ENCODE data around the gene KIF25.
"Not testable (repeated sequence)": the region's sequence is repeated elsewhere in the genome, so short reads cannot be mapped to it uniquely, and the experiment has no call there.

The KIF25 gene

GRCh38 chr6:168062346-168063289, 65.1 kb downstream of the KIF25 start:
- ATAC-seq (replicated peaks) = no peak
- Mint-ChIP-seq H3K4me3 (no peak overlapping the region), H3K9me3 (no peaks in the 10 kb centered on the region), H3K27ac (no peak overlapping the region), H3K36me3 (ENCODE audit: insufficient read depth) (peaks cover 2% of the 10 kb centered on the region), H3K27me3 (peaks cover 0 to 15% of the 10 kb centered on the region in 2 donors), H3K4me1 (ENCODE audit: low read depth in 2 of 2) (peaks cover 0 to 2% of the 10 kb centered on the region in 2 donors)
- no peak for DNase-seq

DNA sequence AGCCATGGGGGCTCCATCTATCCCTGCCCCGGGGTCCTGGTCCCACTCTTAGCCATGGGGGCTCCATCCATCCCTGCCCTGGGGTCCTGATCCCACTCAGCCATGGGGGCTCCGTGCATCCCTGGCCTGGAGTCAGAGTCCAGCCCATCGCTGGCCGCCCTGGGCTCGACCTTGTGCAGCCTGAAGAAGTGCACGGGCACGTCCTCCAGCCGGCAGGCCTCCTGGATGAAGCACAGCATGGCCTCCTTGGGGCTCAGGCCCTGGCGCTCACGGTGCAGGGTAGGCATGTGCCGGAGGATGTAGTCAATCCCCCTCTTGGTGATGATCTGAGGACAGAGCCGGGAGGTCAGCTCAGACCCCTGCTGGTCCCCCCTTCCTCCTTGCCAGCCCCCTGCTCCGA, 66.0 kb downstream of the KIF25 start:
- ATAC-seq (replicated peaks) (no peak), DNase-seq (no peak)
- peaks cover 0 to 15% of the 10 kb centered on the region in 2 donors for H3K27me3 Mint-ChIP-seq
- no peak overlapping the region for H3K4me3 Mint-ChIP-seq
- H3K4me1 Mint-ChIP-seq (ENCODE audit: low read depth in 2 of 2) = peaks cover 0 to 2% of the 10 kb centered on the region in 2 donors
- H3K9me3 Mint-ChIP-seq = no peaks in the 10 kb centered on the region
- H3K36me3 Mint-ChIP-seq (ENCODE audit: insufficient read depth) = peaks cover 2% of the 10 kb centered on the region
- no peak overlapping the region for H3K27ac Mint-ChIP-seq

DNA sequence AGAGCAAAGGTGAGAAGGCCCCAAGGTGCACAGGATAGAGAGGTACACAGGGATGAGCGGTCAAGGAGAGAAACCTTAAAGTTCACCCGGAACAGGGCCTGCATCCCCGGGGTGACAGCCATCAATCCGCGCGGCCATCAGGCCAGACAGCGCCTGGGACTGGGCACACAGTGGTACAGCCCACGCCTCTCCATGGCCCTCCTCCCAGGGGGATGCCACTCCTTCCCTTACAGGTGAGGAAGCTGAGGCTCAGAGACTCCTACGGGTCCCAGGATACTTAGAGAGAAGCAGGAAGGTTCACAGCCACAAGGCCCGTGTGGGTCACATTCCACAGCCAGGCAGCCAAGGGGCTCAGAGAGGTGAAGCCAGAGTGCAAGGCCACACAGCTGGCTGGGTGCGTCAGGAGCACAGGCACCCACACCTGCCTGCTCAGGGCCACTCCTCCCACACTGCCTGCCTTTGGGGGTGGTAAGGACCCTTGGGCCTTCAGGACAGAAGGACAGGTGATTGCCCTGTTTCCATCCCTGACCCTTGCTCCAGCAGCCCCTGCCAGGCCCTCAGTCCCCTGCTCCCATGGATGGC, 66.8 kb downstream of the KIF25 start:
- Mint-ChIP-seq H3K4me3 (no peak overlapping the region), H3K36me3 (ENCODE audit: insufficient read depth) (peaks cover 2% of the 10 kb centered on the region), H3K9me3 (no peaks in the 10 kb centered on the region), H3K27me3 (peaks cover 0 to 15% of the 10 kb centered on the region in 2 donors), H3K27ac (no peak overlapping the region), H3K4me1 (ENCODE audit: low read depth in 2 of 2) (peaks cover 0 to 2% of the 10 kb centered on the region in 2 donors)
- ATAC-seq (replicated peaks) = no peak
- no peak for DNase-seq

DNA sequence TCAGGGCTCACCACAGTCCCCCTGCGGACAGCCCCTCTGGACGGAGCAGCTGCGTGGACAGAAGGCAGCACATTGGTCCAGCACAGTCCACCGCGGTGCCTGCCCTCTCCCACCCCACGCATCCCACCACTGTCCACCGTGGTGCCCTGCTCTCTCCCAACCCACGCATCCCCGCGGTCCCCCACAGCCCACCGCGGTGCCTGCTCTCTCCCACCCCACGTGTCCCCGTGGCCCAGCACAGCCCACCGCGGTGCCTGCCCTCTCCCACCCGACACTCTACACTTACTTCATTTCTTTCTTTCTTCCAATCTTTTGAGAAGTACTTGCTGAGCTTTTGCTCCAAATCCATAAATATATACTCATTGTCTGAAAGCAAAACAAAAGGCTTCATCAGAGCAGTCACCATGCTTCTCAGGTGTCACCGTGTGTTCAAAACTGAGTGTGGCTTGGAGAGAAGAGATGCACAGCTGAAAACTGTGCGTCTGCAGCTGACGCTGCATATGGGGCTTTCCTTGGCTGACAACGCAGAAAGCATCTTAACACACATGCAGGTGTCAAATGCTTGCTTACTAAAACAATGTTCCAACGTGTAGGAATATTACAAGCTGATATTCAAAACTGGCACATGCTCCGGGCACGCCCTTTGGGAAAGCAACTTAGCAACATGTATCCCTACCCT, 69.7 kb downstream of the KIF25 start:
- peaks cover 9 to 13% of the 10 kb centered on the region in 2 donors for H3K27me3 Mint-ChIP-seq
- H3K9me3 Mint-ChIP-seq = no peaks in the 10 kb centered on the region
- ATAC-seq (replicated peaks) = no peak
- H3K4me1 Mint-ChIP-seq (ENCODE audit: low read depth in 2 of 2) = peaks cover 0 to 2% of the 10 kb centered on the region in 2 donors
- H3K36me3 Mint-ChIP-seq (ENCODE audit: insufficient read depth) = peaks cover 2% of the 10 kb centered on the region
- no peak overlapping the region for H3K4me3 Mint-ChIP-seq
- H3K27ac Mint-ChIP-seq = no peak overlapping the region
- DNase-seq = no peak

DNA sequence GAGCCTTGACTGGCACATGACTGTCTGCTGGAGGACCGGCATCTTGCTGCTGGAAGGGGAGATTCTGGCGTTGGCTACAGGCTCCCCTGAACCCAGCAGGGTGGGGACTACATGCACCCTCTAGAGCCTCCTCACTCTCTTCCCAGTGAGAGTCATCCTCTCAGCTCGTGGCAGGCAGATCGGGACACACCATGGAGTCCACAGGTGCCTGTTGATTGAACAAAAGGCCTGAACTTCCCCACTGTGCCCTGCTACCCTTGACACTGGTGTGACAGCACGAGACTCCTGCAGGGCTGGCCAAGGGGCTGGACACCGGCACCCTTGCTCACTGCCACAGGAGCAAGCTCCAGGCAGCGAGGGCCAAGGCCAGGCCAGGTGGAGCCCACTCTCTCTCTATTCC, 73.3 kb downstream of the KIF25 start:
- Mint-ChIP-seq H3K36me3 (ENCODE audit: insufficient read depth) (peaks cover 2% of the 10 kb centered on the region), H3K27me3 (peaks cover 7 to 9% of the 10 kb centered on the region in 2 donors), H3K4me1 (ENCODE audit: low read depth in 2 of 2) (no peaks in the 10 kb centered on the region), H3K27ac (no peak overlapping the region), H3K9me3 (no peaks in the 10 kb centered on the region), H3K4me3 (no peak overlapping the region)
- DNase-seq (no peak), ATAC-seq (replicated peaks) (no peak)

DNA sequence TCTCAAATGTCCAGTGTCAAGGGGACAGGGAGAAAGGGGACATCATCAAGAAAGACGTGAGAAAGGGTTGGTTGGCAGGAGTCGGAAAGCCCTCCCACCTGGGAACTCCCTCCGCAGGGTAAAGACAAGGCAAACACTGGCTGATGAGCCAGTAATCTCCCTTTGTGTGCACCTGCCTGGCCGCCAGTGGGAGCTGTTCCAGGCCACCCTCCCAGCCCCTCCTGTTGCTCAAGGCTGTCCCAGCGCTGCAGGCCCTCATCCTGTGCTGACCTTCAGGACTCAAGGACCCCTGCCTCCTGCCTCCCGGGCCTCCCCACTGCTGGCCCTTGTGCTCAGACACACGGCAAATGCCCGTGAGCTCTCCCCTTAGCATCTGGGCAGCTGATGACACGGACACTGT, 74.1 kb downstream of the KIF25 start:
- ATAC-seq (replicated peaks) = no peak
- Mint-ChIP-seq H3K27me3 (peaks cover 6 to 9% of the 10 kb centered on the region in 2 donors), H3K4me3 (no peak overlapping the region), H3K27ac (no peak overlapping the region), H3K36me3 (ENCODE audit: insufficient read depth) (no peaks in the 10 kb centered on the region), H3K4me1 (ENCODE audit: low read depth in 2 of 2) (no peaks in the 10 kb centered on the region), H3K9me3 (no peaks in the 10 kb centered on the region)
- DNase-seq = no peak

- DNase-seq (no peak), ATAC-seq (replicated peaks) (no peak)
- Mint-ChIP-seq H3K4me1 (ENCODE audit: low read depth in 2 of 2) (no peaks in the 10 kb centered on the region), H3K27ac (no peak overlapping the region), H3K36me3 (ENCODE audit: insufficient read depth) (no peaks in the 10 kb centered on the region), H3K27me3 (peaks cover 6 to 9% of the 10 kb centered on the region in 2 donors), H3K4me3 (no peak overlapping the region), H3K9me3 (no peaks in the 10 kb centered on the region)
Observed at GRCh38 chr6:168072261-168072660, 74.8 kb downstream of the KIF25 start.

GRCh38 chr6:168072730-168073129, 75.3 kb downstream of the KIF25 start:
- Mint-ChIP-seq H3K36me3 (ENCODE audit: insufficient read depth) (no peaks in the 10 kb centered on the region), H3K27ac (no peak overlapping the region), H3K4me1 (ENCODE audit: low read depth in 2 of 2) (no peaks in the 10 kb centered on the region), H3K27me3 (peaks cover 6 to 9% of the 10 kb centered on the region in 2 donors), H3K9me3 (no peaks in the 10 kb centered on the region), H3K4me3 (no peak overlapping the region)
- no peak for DNase-seq
- no peak for ATAC-seq (replicated peaks)

DNA sequence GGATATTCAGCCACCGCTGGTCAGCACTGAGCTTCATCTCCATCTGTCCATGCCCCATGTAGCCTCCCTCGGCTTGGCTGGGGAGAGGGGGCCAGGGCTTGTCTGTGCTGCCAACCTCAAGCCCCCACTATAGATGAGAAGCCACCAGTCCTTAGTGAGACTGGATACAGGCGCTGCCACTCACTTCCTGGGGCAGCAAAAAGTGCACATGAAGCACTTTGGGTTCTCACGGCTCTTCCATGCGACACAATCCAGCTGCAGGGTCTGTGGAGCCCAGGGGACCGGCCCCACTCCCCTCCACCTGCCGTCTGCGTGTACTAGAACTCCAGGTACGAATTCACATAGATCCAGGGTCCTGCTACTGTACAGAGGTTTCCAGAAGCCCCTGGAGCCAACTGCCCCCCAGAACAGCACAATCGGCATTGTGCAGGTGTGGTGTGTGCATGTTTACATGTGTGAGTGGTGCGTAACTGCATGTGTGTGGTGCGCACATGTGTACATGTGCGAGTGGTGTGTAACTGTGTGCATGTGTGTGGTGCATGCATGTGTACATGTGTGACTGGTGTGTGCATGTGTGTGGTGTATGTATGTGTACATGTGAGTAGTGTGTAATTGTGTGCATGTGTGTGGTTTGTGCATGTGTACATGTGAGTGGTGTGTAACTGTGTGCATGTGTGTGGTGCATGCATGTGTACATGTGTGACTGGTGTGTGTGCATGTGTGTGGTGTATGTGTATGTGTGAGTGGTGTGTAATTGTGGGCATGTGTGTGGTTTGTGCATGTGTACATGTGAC, 76.7 kb downstream of the KIF25 start:
- peaks cover 6 to 9% of the 10 kb centered on the region in 2 donors for H3K27me3 Mint-ChIP-seq
- no peaks in the 10 kb centered on the region for H3K4me1 Mint-ChIP-seq (ENCODE audit: low read depth in 2 of 2)
- no peak overlapping the region for H3K4me3 Mint-ChIP-seq
- no peak for DNase-seq
- no peak overlapping the region for H3K27ac Mint-ChIP-seq
- no peaks in the 10 kb centered on the region for H3K36me3 Mint-ChIP-seq (ENCODE audit: insufficient read depth)
- ATAC-seq (replicated peaks) = no peak
- H3K9me3 Mint-ChIP-seq = no peaks in the 10 kb centered on the region

DNA sequence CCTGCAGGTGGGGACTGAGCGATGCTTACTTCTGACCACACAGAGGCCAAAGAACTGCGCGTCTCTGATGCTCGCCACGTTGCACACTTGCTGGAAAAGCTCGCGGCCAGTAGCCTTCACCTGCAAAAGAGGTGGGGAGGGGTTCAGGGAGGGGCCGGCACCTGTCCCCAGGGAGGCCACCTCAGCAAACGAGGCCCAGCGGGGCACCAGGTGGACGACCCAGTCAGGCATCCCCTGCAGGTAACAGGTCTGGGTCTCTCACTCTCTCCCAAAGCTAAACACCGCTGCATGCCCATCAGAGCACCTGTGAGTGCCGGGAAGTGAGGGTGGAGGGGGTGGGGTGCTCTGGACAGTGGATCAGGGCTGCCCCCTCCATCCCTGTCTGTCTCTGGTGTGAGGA, 77.7 kb downstream of the KIF25 start:
- H3K9me3 Mint-ChIP-seq = no peaks in the 10 kb centered on the region
- no peaks in the 10 kb centered on the region for H3K36me3 Mint-ChIP-seq (ENCODE audit: insufficient read depth)
- peaks cover 0 to 4% of the 10 kb centered on the region in 2 donors for H3K27me3 Mint-ChIP-seq
- ATAC-seq (replicated peaks) (no peak), DNase-seq (no peak)
- H3K27ac Mint-ChIP-seq = no peak overlapping the region
- no peaks in the 10 kb centered on the region for H3K4me1 Mint-ChIP-seq (ENCODE audit: low read depth in 2 of 2)
- no peak overlapping the region for H3K4me3 Mint-ChIP-seq

- ATAC-seq (replicated peaks) (no peak), DNase-seq (no peak)
- Mint-ChIP-seq H3K27ac (no peak overlapping the region), H3K27me3 (peaks cover 0 to 4% of the 10 kb centered on the region in 2 donors), H3K4me3 (no peak overlapping the region), H3K9me3 (no peaks in the 10 kb centered on the region), H3K4me1 (ENCODE audit: low read depth in 2 of 2) (no peaks in the 10 kb centered on the region), H3K36me3 (ENCODE audit: insufficient read depth) (no peaks in the 10 kb centered on the region)
Observed at GRCh38 chr6:168075787-168076202, 78.3 kb downstream of the KIF25 start.

DNA sequence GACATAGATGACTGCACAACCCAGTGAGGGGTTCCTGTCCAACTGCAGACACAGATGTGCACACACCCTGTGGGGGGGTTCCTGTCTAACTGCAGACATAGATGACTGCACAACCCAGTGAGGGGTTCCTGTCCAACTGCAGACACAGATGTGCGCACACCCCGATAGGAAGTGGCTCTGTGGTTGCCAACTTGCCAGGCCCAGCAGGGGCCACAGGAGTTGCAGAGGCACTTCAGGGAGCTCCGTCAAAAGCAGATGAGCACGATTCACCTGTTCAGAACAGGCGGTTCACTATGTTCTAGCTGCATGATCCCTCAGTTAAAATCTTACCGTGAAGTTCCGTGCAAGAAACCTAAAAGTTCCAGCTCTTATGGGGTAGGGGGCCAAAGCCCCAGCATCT, 79.9 kb downstream of the KIF25 start:
- H3K27me3 Mint-ChIP-seq; ATAC-seq (replicated peaks); H3K4me1 Mint-ChIP-seq (ENCODE audit: low read depth in 2 of 2); H3K4me3 Mint-ChIP-seq; H3K36me3 Mint-ChIP-seq (ENCODE audit: insufficient read depth); H3K27ac Mint-ChIP-seq; H3K9me3 Mint-ChIP-seq; DNase-seq: not testable (repeated sequence)
